Measurements from ENCODE around the gene MCTP2.

MCTP2 gene

GRCh38 chr15:94295275-94295674 is 63.9 kb downstream of the MCTP2 start:
- Histone ChIP-seq H3K9me3 (replicated peaks in 1 of 2; ENCODE audit: control insufficient read depth in 2 of 2, insufficient read depth in 1 of 2, low read depth in 1 of 2, low read length in 2 of 2) (no peaks in the 10 kb centered on the region), H3K4me1 (ENCODE audit: control insufficient read depth in 2 of 2, insufficient read depth in 1 of 2, low read depth in 1 of 2, low read length in 2 of 2) (no peaks in the 10 kb centered on the region), H2AFZ (ENCODE audit: low read length) (no peak overlapping the region), H3K27ac (replicated peaks; ENCODE audit: low read length) (no peak overlapping the region), H4K91ac (ENCODE audit: low read depth, low read length, poor library complexity) (no peak overlapping the region), H2BK15ac (ENCODE audit: low read length) (no peak overlapping the region), H2BK5ac (ENCODE audit: low read length) (no peak overlapping the region), H3K4me3 (ENCODE audit: low read length in 2 of 2) (no peak overlapping the region), H2AK5ac (ENCODE audit: low read depth, low read length) (no peak overlapping the region), H3K23ac (ENCODE audit: low read depth, low read length, poor library complexity) (no peak overlapping the region), H3K4me2 (ENCODE audit: insufficient read depth, low read length, poor library complexity, severe bottlenecking) (no peak overlapping the region), H3K27me3 (ENCODE audit: control insufficient read depth in 3 of 3, insufficient read depth in 3 of 3, low read depth in 1 of 3, low read length in 3 of 3) (no peaks in the 10 kb centered on the region), H2BK12ac (ENCODE audit: low read length) (no peak overlapping the region), H3K36me3 (replicated peaks in 1 of 2; ENCODE audit: control insufficient read depth in 2 of 2, insufficient read depth in 2 of 2, low read length in 2 of 2) (no peaks in the 10 kb centered on the region), H3K18ac (ENCODE audit: low read length) (no peak overlapping the region), H3K4ac (ENCODE audit: low read length) (no peak overlapping the region), H3K9ac (ENCODE audit: low read depth, low read length, poor library complexity) (no peak overlapping the region), H3K79me1 (ENCODE audit: low read depth, low read length) (no peaks in the 10 kb centered on the region), H4K8ac (ENCODE audit: low read depth, low read length) (no peak overlapping the region), H2BK120ac (ENCODE audit: low read depth, low read length) (no peak overlapping the region), H3K14ac (ENCODE audit: low read length) (no peak overlapping the region)
- no CpG with 5 or more reads among the region's 4 CpGs for WGBS, 2 donors (ENCODE audit: extremely low coverage in 2 of 2, insufficient read length in 2 of 2, insufficient replicate concordance in 1 of 2)
- DNase-seq (ENCODE audit: low spot score): no peak

- no peaks in the 10 kb centered on the region for H3K36me3 ChIP-seq (replicated peaks in 1 of 2; ENCODE audit: control insufficient read depth in 2 of 2, insufficient read depth in 2 of 2, low read length in 2 of 2)
- no peak overlapping the region for H3K27ac ChIP-seq (replicated peaks; ENCODE audit: low read length)
- no peak overlapping the region for H3K18ac ChIP-seq (ENCODE audit: low read length)
- no peak overlapping the region for H2BK5ac ChIP-seq (ENCODE audit: low read length)
- H2BK12ac ChIP-seq (ENCODE audit: low read length): no peak overlapping the region
- H3K23ac ChIP-seq (ENCODE audit: low read depth, low read length, poor library complexity): no peak overlapping the region
- no peak overlapping the region for H4K8ac ChIP-seq (ENCODE audit: low read depth, low read length)
- H3K9ac ChIP-seq (ENCODE audit: low read depth, low read length, poor library complexity): no peak overlapping the region
- no peak overlapping the region for H3K4me3 ChIP-seq (ENCODE audit: low read length in 2 of 2)
- no peaks in the 10 kb centered on the region for H3K79me1 ChIP-seq (ENCODE audit: low read depth, low read length)
- no peak overlapping the region for H2BK120ac ChIP-seq (ENCODE audit: low read depth, low read length)
- H2BK15ac ChIP-seq (ENCODE audit: low read length): no peak overlapping the region
- no peaks in the 10 kb centered on the region for H3K4me1 ChIP-seq (ENCODE audit: control insufficient read depth in 2 of 2, insufficient read depth in 1 of 2, low read depth in 1 of 2, low read length in 2 of 2)
- WGBS, 2 donors (ENCODE audit: extremely low coverage in 2 of 2, insufficient read length in 2 of 2, insufficient replicate concordance in 1 of 2): no CpG with 5 or more reads among the region's 1 CpG
- H3K4me2 ChIP-seq (ENCODE audit: insufficient read depth, low read length, poor library complexity, severe bottlenecking): no peak overlapping the region
- no peak for DNase-seq (ENCODE audit: low spot score)
- H2AK5ac ChIP-seq (ENCODE audit: low read depth, low read length): no peak overlapping the region
- H3K4ac ChIP-seq (ENCODE audit: low read length): no peak overlapping the region
- no peaks in the 10 kb centered on the region for H3K27me3 ChIP-seq (ENCODE audit: control insufficient read depth in 3 of 3, insufficient read depth in 3 of 3, low read depth in 1 of 3, low read length in 3 of 3)
- H3K9me3 ChIP-seq (replicated peaks in 1 of 2; ENCODE audit: control insufficient read depth in 2 of 2, insufficient read depth in 1 of 2, low read depth in 1 of 2, low read length in 2 of 2): peaks cover 0 to 2% of the 10 kb centered on the region in 2 donors
- no peak overlapping the region for H4K91ac ChIP-seq (ENCODE audit: low read depth, low read length, poor library complexity)
- H3K14ac ChIP-seq (ENCODE audit: low read length): no peak overlapping the region
- no peak overlapping the region for H2AFZ ChIP-seq (ENCODE audit: low read length)
These were observed 65.4 kb downstream of the MCTP2 start for GRCh38 chr15:94296717-94297116.

- no peak overlapping the region for H3K4me2 ChIP-seq (ENCODE audit: insufficient read depth, low read length, poor library complexity, severe bottlenecking)
- no peaks in the 10 kb centered on the region for H3K4me1 ChIP-seq (ENCODE audit: control insufficient read depth in 2 of 2, insufficient read depth in 1 of 2, low read depth in 1 of 2, low read length in 2 of 2)
- H3K27me3 ChIP-seq (ENCODE audit: control insufficient read depth in 3 of 3, insufficient read depth in 3 of 3, low read depth in 1 of 3, low read length in 3 of 3): no peaks in the 10 kb centered on the region
- no peaks in the 10 kb centered on the region for H3K79me1 ChIP-seq (ENCODE audit: low read depth, low read length)
- no peak overlapping the region for H3K23ac ChIP-seq (ENCODE audit: low read depth, low read length, poor library complexity)
- no peak for DNase-seq (ENCODE audit: low spot score)
- H2BK12ac ChIP-seq (ENCODE audit: low read length): no peak overlapping the region
- H2AK5ac ChIP-seq (ENCODE audit: low read depth, low read length): no peak overlapping the region
- WGBS, 2 donors (ENCODE audit: extremely low coverage in 2 of 2, insufficient read length in 2 of 2, insufficient replicate concordance in 1 of 2): no CpG with 5 or more reads among the region's 6 CpGs
- H2BK15ac ChIP-seq (ENCODE audit: low read length): no peak overlapping the region
- no peak overlapping the region for H3K4ac ChIP-seq (ENCODE audit: low read length)
- H3K9ac ChIP-seq (ENCODE audit: low read depth, low read length, poor library complexity): no peak overlapping the region
- no peak overlapping the region for H4K8ac ChIP-seq (ENCODE audit: low read depth, low read length)
- no peak overlapping the region for H3K14ac ChIP-seq (ENCODE audit: low read length)
- H2AFZ ChIP-seq (ENCODE audit: low read length): no peak overlapping the region
- no peak overlapping the region for H3K18ac ChIP-seq (ENCODE audit: low read length)
- H2BK120ac ChIP-seq (ENCODE audit: low read depth, low read length): no peak overlapping the region
- H3K9me3 ChIP-seq (replicated peaks in 1 of 2; ENCODE audit: control insufficient read depth in 2 of 2, insufficient read depth in 1 of 2, low read depth in 1 of 2, low read length in 2 of 2): peaks cover 0 to 2% of the 10 kb centered on the region in 2 donors
- H3K36me3 ChIP-seq (replicated peaks in 1 of 2; ENCODE audit: control insufficient read depth in 2 of 2, insufficient read depth in 2 of 2, low read length in 2 of 2): no peaks in the 10 kb centered on the region
- H2BK5ac ChIP-seq (ENCODE audit: low read length): no peak overlapping the region
- no peak overlapping the region for H4K91ac ChIP-seq (ENCODE audit: low read depth, low read length, poor library complexity)
- H3K27ac ChIP-seq (replicated peaks; ENCODE audit: low read length): no peak overlapping the region
- H3K4me3 ChIP-seq (ENCODE audit: low read length in 2 of 2): no peak overlapping the region
These were observed 66.2 kb downstream of the MCTP2 start for GRCh38 chr15:94297558-94297957.

- Histone ChIP-seq H3K79me1 (ENCODE audit: low read depth, low read length) (no peaks in the 10 kb centered on the region), H3K18ac (ENCODE audit: low read length) (no peak overlapping the region), H2BK12ac (ENCODE audit: low read length) (no peak overlapping the region), H3K4me2 (ENCODE audit: insufficient read depth, low read length, poor library complexity, severe bottlenecking) (no peak overlapping the region), H3K14ac (ENCODE audit: low read length) (no peak overlapping the region), H4K8ac (ENCODE audit: low read depth, low read length) (no peak overlapping the region), H2BK120ac (ENCODE audit: low read depth, low read length) (no peak overlapping the region), H2AK5ac (ENCODE audit: low read depth, low read length) (no peak overlapping the region), H3K9ac (ENCODE audit: low read depth, low read length, poor library complexity) (no peak overlapping the region), H3K4ac (ENCODE audit: low read length) (no peak overlapping the region), H3K36me3 (replicated peaks in 1 of 2; ENCODE audit: control insufficient read depth in 2 of 2, insufficient read depth in 2 of 2, low read length in 2 of 2) (no peaks in the 10 kb centered on the region), H3K23ac (ENCODE audit: low read depth, low read length, poor library complexity) (no peak overlapping the region), H3K9me3 (replicated peaks in 1 of 2; ENCODE audit: control insufficient read depth in 2 of 2, insufficient read depth in 1 of 2, low read depth in 1 of 2, low read length in 2 of 2) (peaks cover 0 to 2% of the 10 kb centered on the region in 2 donors), H2BK5ac (ENCODE audit: low read length) (no peak overlapping the region), H3K27ac (replicated peaks; ENCODE audit: low read length) (no peak overlapping the region), H3K4me3 (ENCODE audit: low read length in 2 of 2) (no peak overlapping the region), H2BK15ac (ENCODE audit: low read length) (no peak overlapping the region), H3K4me1 (ENCODE audit: control insufficient read depth in 2 of 2, insufficient read depth in 1 of 2, low read depth in 1 of 2, low read length in 2 of 2) (no peaks in the 10 kb centered on the region), H2AFZ (ENCODE audit: low read length) (no peak overlapping the region), H4K91ac (ENCODE audit: low read depth, low read length, poor library complexity) (no peak overlapping the region), H3K27me3 (ENCODE audit: control insufficient read depth in 3 of 3, insufficient read depth in 3 of 3, low read depth in 1 of 3, low read length in 3 of 3) (no peaks in the 10 kb centered on the region)
- no peak for DNase-seq (ENCODE audit: low spot score)
- no CpG with 5 or more reads among the region's 9 CpGs for WGBS, 2 donors (ENCODE audit: extremely low coverage in 2 of 2, insufficient read length in 2 of 2, insufficient replicate concordance in 1 of 2)
These were observed 67.0 kb downstream of the MCTP2 start for GRCh38 chr15:94298364-94298763.
